ENCODE results near the gene ADAM8.

Gene ADAM8

DNA sequence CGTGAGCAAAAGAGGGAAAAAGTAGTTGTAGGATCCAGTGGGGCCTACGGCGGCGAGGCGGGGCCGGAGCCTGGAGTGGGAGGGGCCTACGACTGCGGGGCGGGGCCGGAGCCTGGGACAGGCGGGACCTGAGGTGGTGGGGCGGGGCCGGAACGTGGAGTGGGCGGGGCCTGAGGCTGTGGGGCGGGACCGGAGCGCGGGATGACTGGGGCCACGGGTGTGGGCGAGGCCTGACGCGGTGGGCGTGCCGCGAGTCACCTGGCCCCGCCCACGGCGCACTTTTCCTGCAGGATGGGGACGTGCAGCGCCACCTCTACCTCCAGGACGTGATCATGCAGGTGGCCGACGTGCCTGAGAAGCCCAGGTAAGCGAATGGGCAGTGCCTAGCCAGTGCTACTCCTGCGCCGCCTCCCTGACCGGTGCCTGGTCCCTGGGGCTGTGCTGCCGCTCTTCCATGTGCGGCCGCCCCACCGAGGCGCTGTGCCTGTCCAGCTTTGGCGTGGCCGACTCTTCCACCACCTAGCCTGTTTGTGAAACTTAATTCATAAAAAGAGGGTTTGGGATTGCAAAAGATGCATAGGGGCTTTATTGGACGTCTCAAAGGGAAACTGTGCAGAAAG lies 32.5 kb upstream of the ADAM8 start:
- peak; percentile 89 to 96 (median 90) for DNase-seq (ENCODE audit: low read depth in 2 of 3, low spot score in 1 of 3)

DNA sequence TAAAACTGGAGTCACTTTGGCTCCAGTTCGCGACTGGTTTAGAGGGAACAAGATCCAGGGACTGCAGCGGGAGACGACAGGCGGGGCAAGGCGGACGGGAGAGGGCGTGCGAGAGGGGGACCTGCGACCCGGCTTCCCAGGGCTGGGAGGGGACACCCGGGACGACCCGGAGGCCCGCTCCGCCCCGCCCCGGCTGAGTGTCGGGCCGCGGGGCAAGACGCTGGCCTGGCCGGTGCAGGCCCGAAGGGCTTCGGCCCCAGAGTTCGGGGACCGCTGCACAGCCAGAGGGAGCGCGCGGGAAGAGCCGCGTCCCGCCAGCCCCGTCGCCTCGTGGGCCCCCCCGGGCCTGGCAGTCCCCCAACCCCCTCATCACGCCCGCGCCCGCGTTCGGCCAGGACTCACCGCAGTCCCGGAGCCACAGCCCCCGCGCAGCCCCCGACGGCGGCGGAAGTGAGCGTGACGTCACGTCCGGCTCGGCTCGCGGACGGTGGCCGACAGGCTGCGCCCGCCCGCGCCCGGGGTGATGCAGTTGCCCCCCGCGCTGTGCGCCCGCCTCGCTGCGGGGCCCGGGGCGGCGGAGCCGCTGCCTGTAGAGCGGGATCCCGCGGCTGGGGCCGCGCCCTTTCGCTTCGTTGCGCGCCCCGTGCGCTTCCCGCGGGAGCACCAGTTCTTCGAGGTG lies 31.9 kb upstream of the ADAM8 start, which contains the start of the genes TUBGCP2 and ZNF511:
TUBGCP2 (minus strand) TSS at position 452 of the 679 bp plus-strand sequence. CDS start 5,931 bp downstream, outside the sequence.
ZNF511 (plus strand) TSS at position 494 of the 679 bp plus-strand sequence; CDS start at position 524, 30 bp downstream.
- DNase-seq (ENCODE audit: low read depth in 2 of 3, low spot score in 1 of 3): peak; percentile 74 to 80 (median 79)

DNA sequence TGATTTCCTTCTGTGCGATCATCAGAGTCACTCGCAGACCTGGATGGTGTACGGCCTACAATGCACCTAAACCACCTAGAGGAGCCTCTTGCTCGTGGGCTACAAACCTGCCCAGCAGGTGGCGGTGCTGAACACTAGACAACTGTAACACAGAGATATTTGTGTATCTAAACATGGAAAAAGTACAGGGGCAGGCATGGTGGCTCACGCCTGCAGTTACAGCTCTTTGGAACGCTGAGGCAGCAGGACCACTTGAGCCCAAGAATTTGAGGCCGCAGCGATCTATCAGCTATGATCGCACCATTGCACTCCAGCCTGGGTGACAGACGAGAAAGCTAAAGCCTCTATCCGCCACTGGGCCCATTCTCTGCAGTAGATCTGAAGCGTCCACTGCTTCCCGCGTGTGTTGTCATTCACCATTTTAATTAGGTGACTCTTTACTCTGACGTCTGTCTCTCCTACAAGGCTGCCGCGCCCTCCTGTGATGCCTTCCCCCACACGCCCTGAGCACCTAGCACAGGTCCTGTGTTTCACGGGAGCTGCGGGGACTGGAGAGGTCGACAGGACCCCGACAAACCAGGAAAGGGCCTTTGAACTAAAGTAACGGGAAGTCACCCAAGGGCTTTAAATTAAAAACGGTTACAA lies 31.2 kb upstream of the ADAM8 start:
- DNase-seq (ENCODE audit: low read depth in 2 of 3, low spot score in 1 of 3): peak; percentile 71 to 80 (median 80)

DNA sequence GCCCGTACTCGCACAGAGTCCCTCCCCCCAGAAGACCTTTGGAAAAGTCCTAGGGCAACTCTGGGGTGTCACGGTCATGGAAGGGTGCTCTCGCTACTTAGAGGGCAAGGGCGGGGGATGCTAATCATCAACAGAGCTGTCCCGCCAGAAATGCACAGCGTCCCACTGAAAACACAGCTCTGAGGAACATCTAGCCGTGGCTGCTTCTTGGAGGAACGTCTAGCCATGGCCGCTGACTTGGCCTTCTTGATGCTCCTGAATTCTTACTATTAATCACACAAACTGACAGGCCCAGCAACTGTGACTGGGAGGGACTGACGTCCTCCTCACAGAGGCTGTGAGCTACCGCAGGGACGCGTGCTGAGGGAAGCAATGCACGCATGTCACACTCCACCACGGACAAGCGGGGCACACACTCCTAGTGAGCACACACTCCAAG lies 30.3 kb upstream of the ADAM8 start:
- DNase-seq (ENCODE audit: low read depth in 2 of 3, low spot score in 1 of 3): no peak

DNA sequence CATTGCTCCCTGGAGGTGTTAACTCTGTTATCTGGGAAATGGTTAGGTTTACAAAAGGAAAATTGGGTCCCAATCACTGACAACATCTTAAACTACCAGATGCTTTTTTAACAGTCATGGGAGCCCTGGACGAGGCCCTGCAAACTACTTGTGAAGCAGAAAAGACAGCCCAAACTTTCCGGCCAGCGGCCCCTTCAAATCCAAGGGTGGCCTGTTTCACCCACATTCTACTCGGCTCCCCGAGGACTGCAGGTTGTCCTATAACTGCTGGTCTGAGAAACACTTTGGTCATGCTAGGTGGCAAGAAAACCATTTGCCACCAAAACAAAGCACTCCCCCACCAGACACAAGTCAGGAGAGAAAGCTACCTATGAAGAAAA lies 29.4 kb upstream of the ADAM8 start:
- DNase-seq (ENCODE audit: low read depth in 2 of 3, low spot score in 1 of 3): no peak

DNA sequence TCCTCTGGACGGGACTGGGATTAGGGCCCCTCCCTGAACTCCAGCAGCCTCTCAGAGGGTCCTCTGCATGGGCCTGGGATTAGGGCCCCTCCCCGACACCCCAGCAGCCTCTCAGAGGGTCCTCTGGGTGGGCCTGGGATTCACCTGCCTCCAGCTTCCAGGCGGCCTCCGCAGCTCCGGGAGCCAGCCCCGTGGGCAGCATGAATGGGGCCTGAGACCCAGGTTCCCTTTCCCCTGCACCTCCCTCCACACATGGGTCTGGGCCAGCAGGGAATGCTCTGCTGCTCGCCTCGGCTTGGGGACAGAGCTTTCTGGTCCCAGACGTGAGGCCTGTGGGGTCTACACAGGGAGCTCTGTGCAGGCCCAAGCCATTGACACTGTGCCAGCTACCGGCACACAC lies 26.5 kb upstream of the ADAM8 start:
- no peak for DNase-seq (ENCODE audit: low read depth in 2 of 3, low spot score in 1 of 3)

DNA sequence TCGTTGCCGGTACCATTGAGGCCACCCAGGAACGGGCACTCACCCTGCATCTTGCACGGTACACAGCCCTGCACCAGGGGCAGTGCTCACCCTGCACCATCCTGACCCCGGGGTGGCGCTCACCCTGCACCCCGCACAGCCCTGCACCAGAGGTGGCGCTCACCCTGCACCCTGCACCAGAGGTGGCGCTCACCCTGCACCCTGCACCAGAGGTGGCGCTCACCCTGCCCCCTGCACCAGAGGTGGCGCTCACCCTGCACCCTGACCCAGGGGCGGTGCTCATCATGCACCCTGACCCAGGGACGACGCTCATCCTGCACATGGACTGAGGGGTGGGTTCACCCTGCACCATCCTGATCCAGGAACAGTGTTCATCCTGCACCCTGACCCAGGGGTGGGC lies 25.6 kb upstream of the ADAM8 start:
- no peak for DNase-seq (ENCODE audit: low read depth in 2 of 3, low spot score in 1 of 3)

DNA sequence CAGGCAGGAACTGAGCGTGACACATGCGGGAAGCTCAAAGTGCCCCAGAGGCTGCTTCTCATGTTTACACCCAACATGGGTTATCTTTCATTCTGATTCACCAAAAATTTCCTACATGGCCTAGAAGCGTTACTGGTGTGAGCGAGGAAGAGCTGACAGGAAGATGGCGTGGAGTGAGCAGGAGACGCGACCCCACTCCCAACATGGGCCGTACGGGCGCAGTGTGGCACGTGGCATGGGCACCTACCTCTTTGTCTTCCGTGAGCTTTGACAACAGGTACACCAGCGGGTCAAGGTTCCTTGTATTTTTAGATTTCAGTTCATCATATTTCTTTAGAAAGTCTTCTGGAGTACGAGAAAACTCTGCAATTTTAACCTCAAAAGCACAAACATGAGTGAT lies 23.1 kb upstream of the ADAM8 start:
- no peak for DNase-seq (ENCODE audit: low read depth in 2 of 3, low spot score in 1 of 3)

DNA sequence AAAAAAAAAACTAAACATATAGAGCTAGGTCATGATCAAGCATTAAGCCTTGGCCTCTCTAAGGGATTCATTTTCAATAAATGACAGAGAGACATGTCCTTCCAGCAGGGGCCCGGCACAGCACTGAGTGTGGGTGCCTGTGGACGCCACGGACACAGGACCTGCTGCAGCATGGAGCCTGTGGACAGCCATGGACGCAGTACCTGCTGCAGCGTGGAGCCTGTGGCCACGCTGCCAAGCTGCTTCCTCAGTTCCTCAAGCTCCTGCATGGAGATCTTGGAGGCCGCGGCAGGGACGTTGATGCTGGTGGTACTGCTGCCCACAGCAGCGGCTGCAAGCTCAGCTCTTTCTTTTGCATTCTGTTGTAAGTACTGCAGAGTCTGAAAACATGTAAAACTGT lies 22.6 kb upstream of the ADAM8 start:
- DNase-seq (ENCODE audit: low read depth in 2 of 3, low spot score in 1 of 3): no peak

DNA sequence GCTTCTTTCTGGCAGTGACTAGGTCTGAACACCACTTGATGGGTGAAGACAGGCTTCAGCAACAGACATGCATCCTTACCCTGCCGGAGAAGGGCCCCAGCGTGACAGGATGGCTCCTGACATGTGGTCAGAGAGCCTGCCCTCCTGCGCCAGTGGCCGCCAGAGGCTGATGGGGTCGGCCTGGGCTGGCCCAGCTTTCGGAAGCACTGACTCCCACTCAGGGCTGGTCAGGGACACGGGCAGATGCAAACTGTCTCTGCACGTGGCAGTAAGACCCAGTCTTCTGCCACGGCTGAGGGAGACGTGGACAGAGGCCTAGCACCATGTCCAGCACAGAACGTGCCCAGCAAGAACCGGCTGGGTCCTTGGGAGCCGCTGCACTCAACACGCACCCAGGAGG lies 21.8 kb upstream of the ADAM8 start:
- DNase-seq (ENCODE audit: low read depth in 2 of 3, low spot score in 1 of 3): no peak

DNA sequence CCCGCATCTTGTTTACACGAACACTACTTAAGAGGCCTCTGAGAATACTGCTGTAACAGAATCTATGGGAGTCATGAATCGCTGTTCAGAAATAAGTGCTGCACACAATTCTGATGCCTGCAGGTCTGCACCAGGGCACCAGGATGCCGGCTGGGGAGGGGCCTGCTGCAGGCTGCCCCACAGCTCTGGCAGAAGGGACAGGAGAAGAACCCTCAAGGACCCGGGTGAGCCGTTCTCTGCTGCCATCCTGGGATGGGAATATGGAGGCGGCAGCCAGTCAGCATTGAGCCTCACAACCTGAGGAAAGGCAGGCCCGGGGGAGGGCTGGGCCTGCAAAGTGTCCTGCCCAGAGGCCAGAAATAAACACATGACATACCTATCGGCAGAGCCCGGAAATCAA lies 20.8 kb upstream of the ADAM8 start:
- no peak for DNase-seq (ENCODE audit: low read depth in 2 of 3, low spot score in 1 of 3)

DNA sequence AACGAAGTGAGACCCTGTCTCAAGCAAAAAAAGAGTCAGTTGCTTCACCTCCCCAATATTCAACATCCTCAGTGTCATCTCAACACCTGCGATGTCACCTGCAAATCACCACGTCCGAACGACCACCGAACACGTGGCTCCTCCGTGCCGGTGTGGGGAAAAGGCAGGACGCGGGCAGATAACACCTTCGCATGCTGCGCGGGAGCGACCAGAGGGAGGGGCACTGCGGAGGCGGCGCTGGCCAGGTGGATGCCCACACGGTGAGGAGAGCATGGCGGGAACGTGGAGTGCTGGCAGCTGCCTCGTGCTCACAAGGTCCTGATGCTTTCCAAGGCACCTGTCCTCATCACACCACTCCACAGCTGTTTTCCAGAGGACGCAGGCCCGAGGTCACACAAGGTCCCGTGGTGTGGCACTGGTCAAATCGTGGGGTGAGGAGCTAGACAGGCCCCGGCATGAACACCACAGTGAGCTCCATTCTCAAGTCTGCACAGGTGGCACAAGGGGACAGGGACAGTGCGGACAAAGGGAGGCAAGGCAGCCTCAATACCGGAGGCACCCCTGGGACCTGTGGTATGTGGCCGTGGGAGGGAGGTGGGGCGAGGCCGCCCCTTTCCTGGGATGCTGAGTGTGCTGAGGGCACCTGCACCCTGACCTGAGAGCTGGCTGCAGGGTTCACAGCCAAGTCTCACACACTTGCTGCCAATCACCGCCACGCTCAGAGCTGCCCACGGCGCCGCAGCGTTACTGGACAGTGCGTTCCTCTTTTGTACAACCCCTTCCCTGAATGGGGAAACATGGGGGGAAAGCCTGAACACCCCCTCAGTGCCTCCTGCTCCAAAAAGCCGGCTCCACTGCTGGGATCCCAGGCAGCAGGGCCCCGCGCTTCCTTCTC lies 19.0 kb upstream of the ADAM8 start:
- no peak for DNase-seq (ENCODE audit: low read depth in 2 of 3, low spot score in 1 of 3)

DNA sequence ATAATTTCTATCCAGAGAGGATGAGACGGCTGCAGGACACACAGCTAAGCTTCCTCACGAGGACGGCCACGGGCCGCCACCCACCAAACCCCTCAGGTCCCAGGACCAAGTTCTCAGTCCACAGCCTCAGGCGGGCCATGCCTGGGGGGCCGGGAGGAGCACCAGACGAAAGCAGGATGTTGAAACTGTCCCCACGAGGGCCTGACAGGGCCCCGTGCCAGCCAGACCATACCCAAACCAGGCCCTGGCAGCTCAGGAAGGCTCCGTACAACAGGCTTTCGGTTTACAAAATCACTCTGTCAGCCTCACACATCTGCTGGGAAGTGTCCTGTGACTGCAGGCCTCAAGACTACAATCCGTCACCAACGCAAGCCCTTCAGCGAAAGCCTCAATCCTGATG lies 17.5 kb upstream of the ADAM8 start:
- DNase-seq (ENCODE audit: low read depth in 2 of 3, low spot score in 1 of 3): no peak

DNA sequence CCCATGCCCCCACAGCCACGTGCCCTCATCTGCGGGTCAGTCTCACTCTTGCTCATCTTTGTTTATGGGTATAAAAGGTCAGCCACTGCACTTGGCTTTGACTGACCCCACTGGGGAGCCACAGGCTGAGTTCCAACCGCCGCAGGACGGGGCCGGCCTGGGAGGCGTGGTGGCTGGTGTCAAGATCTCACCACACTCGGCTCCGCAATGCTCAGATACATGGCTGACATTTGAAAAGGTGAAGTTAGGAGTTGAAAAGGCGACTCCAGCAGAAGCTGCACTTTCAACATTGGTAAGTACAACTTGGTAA lies 17.1 kb upstream of the ADAM8 start:
- no peak for DNase-seq (ENCODE audit: low read depth in 2 of 3, low spot score in 1 of 3)

DNA sequence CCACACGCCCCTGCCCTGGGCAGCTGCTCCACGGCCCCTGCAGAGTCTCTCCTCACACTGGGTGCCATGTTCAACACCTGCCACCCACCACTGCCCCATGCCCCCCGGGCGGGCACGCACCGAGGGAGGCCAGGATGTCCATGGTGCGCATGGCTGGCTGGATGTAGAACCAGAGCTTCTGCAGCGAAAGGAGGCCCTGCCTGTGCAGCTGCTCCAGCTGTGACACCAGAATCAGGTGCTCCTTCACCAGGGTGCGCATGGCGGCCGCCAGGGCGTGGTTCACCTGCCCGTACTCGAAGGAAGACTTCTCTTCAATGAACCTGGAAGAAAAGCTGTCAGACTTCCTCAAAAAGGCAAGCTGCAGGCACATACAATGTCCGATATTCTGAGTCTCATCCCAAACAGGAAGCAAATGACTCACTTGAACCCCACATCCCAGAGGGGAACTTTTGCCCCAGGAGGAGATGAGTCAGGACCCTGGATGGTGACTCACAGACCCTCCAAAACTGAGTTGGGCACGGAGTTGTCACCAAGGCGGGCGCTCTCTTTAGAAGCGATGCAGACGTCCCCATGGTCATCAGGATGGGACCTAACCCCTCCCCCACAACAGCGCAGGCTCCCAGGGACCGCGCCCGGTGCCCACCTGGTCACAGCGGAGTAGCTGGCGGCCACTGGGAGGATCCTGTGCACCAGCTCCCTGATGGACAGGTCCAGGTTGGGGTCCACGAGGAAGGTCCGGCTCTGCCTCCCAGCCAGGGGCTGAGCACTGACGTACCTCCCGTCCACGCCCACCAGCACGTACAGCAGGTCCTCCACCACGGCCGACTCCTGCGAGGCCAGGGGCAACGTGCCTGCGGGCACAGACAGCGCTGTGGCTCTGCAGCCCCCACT lies 16.5 kb upstream of the ADAM8 start:
- DNase-seq (ENCODE audit: low read depth in 2 of 3, low spot score in 1 of 3): no peak

DNA sequence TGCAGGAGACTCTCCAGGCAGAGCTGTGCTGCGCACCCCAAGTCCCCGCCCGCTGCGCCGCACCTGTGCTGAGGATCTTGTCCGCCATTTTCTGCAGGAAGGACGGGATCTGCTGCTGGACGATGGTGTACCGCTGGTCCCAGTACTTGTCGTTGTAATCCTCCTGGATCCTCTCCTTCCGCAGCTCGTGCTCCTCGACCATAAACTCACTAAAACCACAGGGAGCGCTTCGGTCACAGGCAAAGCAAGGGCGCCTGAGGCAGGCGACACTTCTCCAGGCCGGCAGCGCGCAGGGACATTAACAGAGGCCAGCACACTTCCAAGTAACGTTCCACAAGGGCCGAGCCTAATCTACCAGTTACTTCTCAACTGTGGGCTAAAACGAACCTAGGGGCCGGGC lies 13.1 kb upstream of the ADAM8 start:
- DNase-seq (ENCODE audit: low read depth in 2 of 3, low spot score in 1 of 3): no peak

DNA sequence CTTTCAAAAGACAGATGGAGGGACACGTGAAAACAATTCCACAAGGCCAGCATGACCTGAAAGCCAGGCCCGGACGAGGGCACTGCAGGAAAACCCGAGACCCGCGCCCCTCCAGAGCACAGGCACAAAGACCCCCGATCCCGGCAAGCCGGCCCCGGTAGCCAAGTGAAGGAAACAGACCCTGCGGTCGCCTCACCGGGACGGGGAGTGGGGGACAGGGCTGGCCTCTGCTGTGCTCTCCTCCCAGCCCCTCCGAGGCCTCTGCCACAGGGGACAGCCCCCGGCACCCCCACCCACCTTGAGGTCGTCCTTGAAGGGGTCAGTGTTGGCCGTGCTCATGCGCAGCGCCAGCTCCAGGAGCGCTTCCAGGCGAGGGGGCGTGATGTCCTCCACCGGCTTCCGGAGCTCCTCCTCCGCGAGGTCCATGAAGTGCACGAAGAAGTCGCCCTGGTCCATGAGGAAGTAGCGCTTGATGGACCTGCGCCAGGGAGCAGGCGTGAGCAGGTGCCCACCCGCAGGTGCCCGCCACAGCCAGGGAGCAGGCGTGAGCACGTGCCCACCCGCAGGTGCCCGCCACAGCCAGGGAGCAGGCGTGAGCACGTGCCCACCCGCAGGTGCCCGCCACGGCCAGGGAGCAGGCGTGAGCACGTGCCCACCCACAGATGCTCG lies 11.3 kb upstream of the ADAM8 start:
- DNase-seq (ENCODE audit: low read depth in 2 of 3, low spot score in 1 of 3): no peak

DNA sequence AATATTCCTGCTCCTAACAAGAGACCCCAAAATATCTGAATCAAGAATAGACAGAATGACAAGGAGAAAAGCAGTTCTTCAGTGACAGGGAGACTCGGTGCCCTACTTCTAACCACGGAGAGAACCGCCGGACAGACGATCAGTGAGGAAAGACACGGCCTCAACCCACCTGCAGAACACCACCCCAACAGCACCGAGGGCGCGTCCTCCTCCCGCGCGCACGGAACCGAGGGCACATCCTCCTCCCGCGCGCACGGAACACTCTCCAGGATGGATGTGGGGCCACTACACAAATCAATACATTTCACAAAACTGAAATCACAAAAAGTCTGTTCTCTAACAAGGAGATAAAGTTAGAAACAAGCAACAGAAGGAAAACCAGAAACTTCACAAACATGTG lies 9.7 kb upstream of the ADAM8 start:
- no peak for DNase-seq (ENCODE audit: low read depth in 2 of 3, low spot score in 1 of 3)

DNA sequence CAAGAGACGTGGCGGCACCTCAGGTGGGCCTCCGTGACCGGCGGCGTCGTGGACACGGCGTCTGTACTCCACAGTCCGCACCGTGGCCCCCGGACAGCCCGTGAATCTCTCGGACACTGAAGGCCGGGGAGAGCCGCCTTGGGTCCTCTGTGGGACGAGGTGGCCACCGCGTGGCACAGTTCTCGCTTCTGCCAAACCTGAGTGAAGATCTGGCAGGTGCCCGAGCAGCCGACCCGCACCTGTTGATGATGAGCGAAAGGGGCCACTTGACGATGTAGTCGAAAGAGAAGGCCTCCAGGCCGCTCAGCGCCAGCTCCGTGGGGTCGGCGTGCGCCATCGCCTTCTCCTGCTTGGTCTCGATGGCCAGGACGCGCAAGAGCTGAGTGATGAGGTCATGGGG lies 8.5 kb upstream of the ADAM8 start:
- DNase-seq (ENCODE audit: low read depth in 2 of 3, low spot score in 1 of 3): no peak

DNA sequence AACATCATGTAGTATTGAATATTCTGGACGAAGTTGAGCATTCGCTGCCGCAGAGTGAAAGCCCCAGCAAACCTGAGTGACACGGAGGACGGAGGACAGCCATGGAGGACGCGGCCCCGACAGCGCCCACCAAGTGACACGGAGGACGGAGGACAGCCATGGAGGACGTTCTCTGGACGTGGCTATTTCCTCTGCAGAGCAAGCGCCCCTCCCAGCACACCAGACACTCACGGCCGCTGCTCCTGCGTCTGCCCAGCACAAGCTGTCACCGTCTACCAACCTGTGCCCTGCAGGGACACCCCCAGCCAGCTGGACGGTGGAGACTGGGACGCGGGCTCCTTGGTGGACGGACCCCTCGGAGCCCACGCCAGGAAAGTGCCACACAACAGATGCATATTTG lies 7.3 kb upstream of the ADAM8 start:
- no peak for DNase-seq (ENCODE audit: low read depth in 2 of 3, low spot score in 1 of 3)

All from stimulated activated CD4-positive, alpha-beta T cell treated with anti-CD3 and anti-CD28 coated beads, Interleukin-12 subunit alpha, Interleukin-12 subunit beta, amount 100 ng/mL, for 48 hours (primary cell).